OCI-LY1 (cell line): ENCODE data around the gene TEDC2.
A peak's percentile ranks its signal among the peaks of the same experiment; 100 is the strongest.

Experiments used
- H2AFZ ChIP-seq: fragments of 200-600 bp; sonication (generic), shearing (Covaris generic); 2 replicates; pipeline ENCODE4 v1.6.0; 2014; ENCODE audit warnings: antibody characterized with exemption, mild to moderate bottlenecking, low read length
- H3F3A ChIP-seq: fragments of 200-600 bp; sonication (generic), shearing (Covaris generic); 2 replicates; pipeline ENCODE4 v1.6.0; 2014; ENCODE audit warnings: mild to moderate bottlenecking, antibody characterized with exemption, low read length, moderate library complexity; ENCODE audit not compliant: insufficient read depth
- H3K27ac ChIP-seq: fragments of 200-600 bp; sonication (generic); 2 replicates; pipeline ENCODE4 v1.5.1; 2014; ENCODE audit warnings: low read length, mixed run types, mild to moderate bottlenecking, low read depth; ENCODE audit not compliant: poor library complexity, severe bottlenecking
- H3K27me3 ChIP-seq: fragments of 200-600 bp; sonication (generic); 2 replicates; pipeline ENCODE4 v1.6.0; 2014; ENCODE audit warnings: antibody characterized with exemption, mild to moderate bottlenecking, low read length, moderate library complexity; ENCODE audit not compliant: insufficient read depth
- H3K36me3 ChIP-seq: fragments of 200-600 bp; sonication (generic); 2 replicates; pipeline ENCODE4 v1.6.1; 2014; ENCODE audit warnings: mild to moderate bottlenecking, antibody characterized with exemption, low read length, moderate library complexity, mixed read lengths; ENCODE audit not compliant: insufficient read depth
- H3K4me1 ChIP-seq: fragments of 200-600 bp; sonication (generic); 2 replicates; pipeline ENCODE4 v1.5.1; 2014; ENCODE audit warnings: mild to moderate bottlenecking, low read length, moderate library complexity; ENCODE audit not compliant: insufficient read depth, severe bottlenecking
- H3K4me2 ChIP-seq: fragments of 200-600 bp; sonication (generic), shearing (Covaris generic); 2 replicates; pipeline ENCODE4 v1.6.1; 2014; ENCODE audit warnings: low read length
- H3K4me3 ChIP-seq: fragments of 200-600 bp; sonication (generic); 2 replicates; pipeline ENCODE4 v1.5.1; 2014; ENCODE audit warnings: low read length, low read depth, mild to moderate bottlenecking, mixed read lengths; ENCODE audit not compliant: poor library complexity, severe bottlenecking
- H3K79me2 ChIP-seq: fragments of 200-600 bp; shearing (Covaris generic); 2 replicates; pipeline ENCODE4 v1.6.1; 2016; ENCODE audit warnings: mixed run types, low read length, mixed read lengths; ENCODE audit not compliant: insufficient read depth
- H3K9ac ChIP-seq: fragments of 200-600 bp; sonication (generic), shearing (Covaris generic); 2 replicates; pipeline ENCODE4 v1.6.1; 2014; ENCODE audit warnings: mild to moderate bottlenecking, low read length, mixed read lengths
- H3K9me2 ChIP-seq: fragments of 200-600 bp; sonication (generic), shearing (Covaris generic); 2 replicates; pipeline ENCODE4 v1.6.1; 2014; ENCODE audit warnings: low read depth, mild to moderate bottlenecking, low read length, mixed read lengths
- H3K9me3 ChIP-seq: fragments of 200-600 bp; shearing (Covaris generic); 2 replicates; pipeline ENCODE4 v1.6.1; 2014; ENCODE audit warnings: low read length, mixed read lengths
- H4K20me1 ChIP-seq: fragments of 200-600 bp; sonication (generic), shearing (Covaris generic); 2 replicates; pipeline ENCODE4 v1.6.0; 2016; ENCODE audit warnings: mild to moderate bottlenecking, low read length; ENCODE audit not compliant: insufficient read depth
- EZH2 ChIP-seq: fragments of 200-600 bp; sonication (generic), shearing (Covaris generic); IDR thresholded peaks from 2 replicates; pipeline ENCODE4 v1.8.0; 2017; ENCODE audit warnings: borderline replicate concordance, mixed run types, mild to moderate bottlenecking, antibody characterized with exemption, low read length, moderate library complexity, mixed read lengths
- TF ChIP-seq, protein P1 (sequence below): fragments of 200-600 bp; sonication (generic), shearing (Covaris generic); IDR thresholded peaks from 2 replicates; pipeline ENCODE4 v1.5.1; 2017; ENCODE audit warnings: mild to moderate bottlenecking, antibody characterized with exemption, low read length, moderate library complexity, mixed read lengths

Gene TEDC2

DNA sequence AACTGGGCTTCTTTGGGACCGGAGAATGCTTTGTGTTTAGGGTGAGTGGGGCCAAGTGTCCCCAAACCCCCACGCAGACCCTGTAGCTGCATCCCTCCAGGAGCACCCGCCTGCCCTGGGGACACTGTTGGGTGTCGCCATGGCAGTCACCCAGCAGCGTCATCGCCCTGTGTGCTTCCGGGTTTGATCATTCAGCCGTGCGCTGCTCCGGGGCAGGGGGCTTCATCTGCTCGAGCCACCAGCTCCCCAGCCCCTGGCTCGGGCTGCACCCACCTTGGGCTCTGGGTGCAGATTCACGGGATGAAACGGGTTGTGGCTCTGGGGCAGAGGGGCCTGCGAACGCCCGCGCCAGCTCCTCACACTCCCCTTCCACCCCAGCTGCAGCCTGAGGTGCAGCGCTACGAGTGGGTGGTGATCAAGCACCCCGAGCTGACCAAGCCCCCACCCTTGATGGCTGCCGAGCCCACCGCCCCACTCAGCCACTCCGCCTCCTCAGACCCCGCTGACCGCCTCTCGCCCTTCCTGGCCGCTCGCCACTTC, 40.1 kb downstream of the TEDC2 start:
- Histone ChIP-seq H3K9me3 (no peaks in the 10 kb centered on the region), H3K9me2 (no peaks in the 10 kb centered on the region), H3K27ac (no peak overlapping the region), H4K20me1 (no peaks in the 10 kb centered on the region), H3K4me1 (peaks cover 14% of the 10 kb centered on the region), H3K27me3 (no peaks in the 10 kb centered on the region), H3K9ac (no peak overlapping the region), H3K79me2 (no peaks in the 10 kb centered on the region), H3K4me2 (no peak overlapping the region), H3F3A (no peaks in the 10 kb centered on the region), H2AFZ (no peak overlapping the region), H3K36me3 (no peaks in the 10 kb centered on the region), H3K4me3 (no peak overlapping the region)
- TF ChIP-seq, protein P1, sequence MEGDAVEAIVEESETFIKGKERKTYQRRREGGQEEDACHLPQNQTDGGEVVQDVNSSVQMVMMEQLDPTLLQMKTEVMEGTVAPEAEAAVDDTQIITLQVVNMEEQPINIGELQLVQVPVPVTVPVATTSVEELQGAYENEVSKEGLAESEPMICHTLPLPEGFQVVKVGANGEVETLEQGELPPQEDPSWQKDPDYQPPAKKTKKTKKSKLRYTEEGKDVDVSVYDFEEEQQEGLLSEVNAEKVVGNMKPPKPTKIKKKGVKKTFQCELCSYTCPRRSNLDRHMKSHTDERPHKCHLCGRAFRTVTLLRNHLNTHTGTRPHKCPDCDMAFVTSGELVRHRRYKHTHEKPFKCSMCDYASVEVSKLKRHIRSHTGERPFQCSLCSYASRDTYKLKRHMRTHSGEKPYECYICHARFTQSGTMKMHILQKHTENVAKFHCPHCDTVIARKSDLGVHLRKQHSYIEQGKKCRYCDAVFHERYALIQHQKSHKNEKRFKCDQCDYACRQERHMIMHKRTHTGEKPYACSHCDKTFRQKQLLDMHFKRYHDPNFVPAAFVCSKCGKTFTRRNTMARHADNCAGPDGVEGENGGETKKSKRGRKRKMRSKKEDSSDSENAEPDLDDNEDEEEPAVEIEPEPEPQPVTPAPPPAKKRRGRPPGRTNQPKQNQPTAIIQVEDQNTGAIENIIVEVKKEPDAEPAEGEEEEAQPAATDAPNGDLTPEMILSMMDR, result no peak
- TF ChIP-seq EZH2, result no peak

DNA sequence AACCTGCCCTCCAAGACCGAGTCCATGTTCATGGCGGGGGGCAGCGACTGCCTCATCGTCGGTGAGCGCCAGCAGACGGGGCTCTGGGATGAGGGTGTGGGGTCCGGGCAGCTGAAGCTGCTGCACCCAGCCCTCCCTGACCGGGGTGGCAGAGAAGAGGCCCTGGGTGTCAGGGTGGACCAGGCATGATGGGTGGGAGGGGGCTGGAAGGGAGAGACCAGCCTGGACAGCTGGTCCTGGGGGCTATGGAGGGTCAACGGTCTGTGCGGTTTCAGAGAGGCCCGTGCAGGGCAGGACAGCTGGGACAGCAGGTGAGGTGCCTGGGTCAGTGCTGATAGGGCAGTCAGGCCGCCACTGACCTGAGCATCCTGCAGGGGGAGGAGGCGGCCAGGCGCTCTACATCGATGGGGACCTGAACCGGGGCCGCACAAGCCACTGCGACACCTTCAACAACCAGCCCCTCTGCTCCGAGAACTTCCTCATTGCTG, 40.6 kb downstream of the TEDC2 start:
- H2AFZ ChIP-seq, result no peak overlapping the region
- H3K9ac ChIP-seq, result no peak overlapping the region
- no peak overlapping the region for H3K4me3 ChIP-seq
- H3F3A ChIP-seq, result no peaks in the 10 kb centered on the region
- no peaks in the 10 kb centered on the region for H3K9me2 ChIP-seq
- H3K27me3 ChIP-seq, result no peaks in the 10 kb centered on the region
- H3K4me1 ChIP-seq, result peaks cover 14% of the 10 kb centered on the region
- TF ChIP-seq EZH2, result no peak
- TF ChIP-seq, protein P1, result no peak
- no peaks in the 10 kb centered on the region for H3K36me3 ChIP-seq
- no peak overlapping the region for H3K27ac ChIP-seq
- H3K9me3 ChIP-seq, result no peaks in the 10 kb centered on the region
- no peak overlapping the region for H3K4me2 ChIP-seq
- no peaks in the 10 kb centered on the region for H4K20me1 ChIP-seq
- no peaks in the 10 kb centered on the region for H3K79me2 ChIP-seq

DNA sequence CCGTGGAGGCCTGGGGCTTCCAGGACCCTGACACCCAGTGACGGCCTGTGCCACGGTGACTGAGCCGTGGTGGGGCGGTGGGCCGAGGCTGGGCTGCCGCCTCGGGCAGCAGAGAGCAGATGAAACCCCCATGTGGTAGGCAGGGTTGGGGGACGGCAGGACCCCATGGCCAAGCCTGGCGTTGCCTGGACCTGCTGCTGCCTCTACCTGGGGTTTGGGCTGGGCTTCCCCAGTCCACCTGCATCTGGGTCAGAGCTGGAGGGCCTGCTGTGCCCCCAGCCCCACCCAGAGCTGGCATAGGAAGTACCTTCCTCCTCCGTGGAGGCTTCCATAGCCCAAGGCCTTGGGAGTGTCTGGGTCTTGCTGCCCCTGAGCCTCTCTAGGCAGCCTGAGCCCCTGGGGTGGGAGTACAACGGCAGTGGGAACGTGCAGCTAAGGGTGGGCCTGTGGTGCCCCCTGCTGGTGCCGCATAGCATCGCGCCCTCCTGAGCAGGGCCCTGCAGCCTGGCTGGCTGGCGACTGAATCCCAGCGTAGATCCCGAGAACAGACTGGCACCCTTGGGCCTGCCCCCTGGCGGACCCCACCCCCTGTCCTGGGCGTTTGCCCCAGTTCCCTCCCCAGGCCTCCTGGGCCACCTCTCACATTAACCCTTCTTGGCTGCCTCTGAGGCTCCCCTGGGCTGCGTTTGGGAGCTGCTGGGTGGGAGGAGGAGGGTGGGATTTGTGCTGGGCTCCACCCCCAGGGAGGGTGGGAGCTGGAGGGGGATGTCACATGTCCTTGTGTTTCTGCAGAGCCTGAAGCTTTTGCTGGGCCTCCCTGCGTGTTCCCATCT, 41.2 kb downstream of the TEDC2 start:
- no peaks in the 10 kb centered on the region for H3K27me3 ChIP-seq
- no peaks in the 10 kb centered on the region for H3K36me3 ChIP-seq
- H4K20me1 ChIP-seq, result no peaks in the 10 kb centered on the region
- peak overlapping the region; percentile 30; the same call in 1 of the 2 replicates for H3K4me2 ChIP-seq
- H3F3A ChIP-seq, result no peaks in the 10 kb centered on the region
- peaks cover 14% of the 10 kb centered on the region for H3K4me1 ChIP-seq
- TF ChIP-seq EZH2, result no peak
- TF ChIP-seq, protein P1, result peak; percentile 95
- no peak overlapping the region for H2AFZ ChIP-seq
- no peaks in the 10 kb centered on the region for H3K9me2 ChIP-seq
- no peaks in the 10 kb centered on the region for H3K79me2 ChIP-seq
- peak overlapping the region; percentile 10 for H3K4me3 ChIP-seq
- no peaks in the 10 kb centered on the region for H3K9me3 ChIP-seq
- no peak overlapping the region for H3K9ac ChIP-seq
- no peak overlapping the region for H3K27ac ChIP-seq
